H1 (cell line): ENCODE data around the gene ANKRD12. TPM values are rescaled to one million over a fixed set of nuclear protein-coding genes. Genes with fewer than 3 reads are reported as not detected.
"Not testable (repeated sequence)": the region's sequence is repeated elsewhere in the genome, so short reads cannot be mapped to it uniquely, and the experiment has no call there.

ENCODE experiments used
- CTCF ChIA-PET: fragments of 300-600 bp; sonication (Branson Sonifier 250); formaldehyde crosslinking; loops from one replicate; lab custom pipeline; 2021; ENCODE audit not compliant: partially characterized antibody; lab: Charles Lee
- POLR2A ChIA-PET: fragments of 300-600 bp; sonication (Branson Sonifier 250); formaldehyde crosslinking; loops from one replicate; lab custom pipeline; 2021; ENCODE audit warnings: inconsistent platforms; ENCODE audit not compliant: partially characterized antibody; lab: Charles Lee
- DNase-seq, 2 experiments: peaks; one replicate each; pipeline versions ENCODE4 v3.0.0 to v3.0.0-alpha.2; 2010 to 2022; ENCODE audit warnings: low spot score in 2 of 2, low read depth in 1 of 2, mixed read lengths in 1 of 2
- FAIRE-seq: peaks from 2 replicates; lab custom pipeline; 2011; peaks lifted over from hg19 to GRCh38; lab: Jason Lieb, UNC
- H2AFZ ChIP-seq: 2 replicates; pipeline ENCODE4 v1.8.1; 2012; ENCODE audit warnings: low read length, inconsistent platforms
- H2AK5ac ChIP-seq: 2 replicates; pipeline ENCODE4 v1.6.1; 2013; ENCODE audit warnings: low read depth, low read length
- H2BK120ac ChIP-seq: replicated peaks from 2 replicates; pipeline ENCODE3; 2013; ENCODE audit warnings: low read depth, low read length, inconsistent platforms
- H2BK12ac ChIP-seq: 2 replicates; pipeline ENCODE4 v1.6.1; 2013; ENCODE audit warnings: low read depth, low read length
- H2BK15ac ChIP-seq: 2 replicates; pipeline ENCODE4 v1.6.1; 2013; ENCODE audit warnings: low read length
- H2BK20ac ChIP-seq: 2 replicates; pipeline ENCODE4 v1.6.1; 2013; ENCODE audit warnings: low read length
- H2BK5ac ChIP-seq: 2 replicates; pipeline ENCODE4 v1.6.1; 2013; ENCODE audit warnings: low read depth, low read length
- H3K14ac ChIP-seq: 2 replicates; pipeline ENCODE4 v1.6.1; 2013; ENCODE audit warnings: inconsistent platforms; ENCODE audit not compliant: insufficient read length
- H3K18ac ChIP-seq: 2 replicates; pipeline ENCODE4 v1.6.1; 2013; ENCODE audit warnings: low read length; ENCODE audit errors: extremely low read depth
- H3K23ac ChIP-seq: 2 replicates; pipeline ENCODE4 v1.6.1; 2013; ENCODE audit warnings: inconsistent platforms; ENCODE audit not compliant: insufficient read length
- H3K23me2 ChIP-seq: 2 replicates; pipeline ENCODE4 v1.6.1; 2013; ENCODE audit warnings: low read depth, low read length
- H3K27ac ChIP-seq: 2 replicates; pipeline ENCODE4 v1.6.1; 2011; ENCODE audit warnings: low read depth, low read length, inconsistent platforms
- H3K27me3 ChIP-seq, 4 experiments: replicated peaks in 1 of 4; 1 replicate in 1 of 4; 2 replicates in 3 of 4; pipeline versions ENCODE4 v1.6.1 to v1.8.1; 2011 to 2013; ENCODE audit warnings: low read length in 3 of 4, mild to moderate bottlenecking in 3 of 4, inconsistent platforms in 2 of 4, mixed read lengths in 2 of 4, moderate library complexity in 1 of 4; ENCODE audit not compliant: control insufficient read depth in 3 of 4, insufficient read depth in 3 of 4; ENCODE audit errors: extremely low read depth in 1 of 4
- H3K36me3 ChIP-seq, 4 experiments: 2 replicates each; pipeline versions ENCODE4 v1.6.1 to v1.8.1; 2011 to 2013; ENCODE audit warnings: mild to moderate bottlenecking in 4 of 4, low read length in 3 of 4, moderate library complexity in 2 of 4, control low read depth in 1 of 4, inconsistent platforms in 1 of 4; ENCODE audit not compliant: insufficient read depth in 4 of 4, control insufficient read depth in 2 of 4
- H3K4ac ChIP-seq: replicated peaks from 2 replicates; pipeline ENCODE3; 2013; ENCODE audit warnings: low read length, low read depth, mixed read lengths, inconsistent platforms; ENCODE audit not compliant: insufficient read length
- H3K4me1 ChIP-seq, 4 experiments: replicated peaks in 1 of 4; 1 replicate in 1 of 4; 2 replicates in 3 of 4; pipeline versions ENCODE4 v1.6.1 to v1.8.1; 2011 to 2013; ENCODE audit warnings: low read length in 3 of 4, inconsistent platforms in 2 of 4, mixed read lengths in 1 of 4; ENCODE audit not compliant: insufficient read depth in 4 of 4, control insufficient read depth in 3 of 4
- H3K4me2 ChIP-seq, 2 experiments: 2 replicates each; pipeline versions ENCODE4 v1.6.1 to v1.8.1; 2011 to 2013; ENCODE audit warnings: low read depth in 2 of 2, low read length in 2 of 2, control low read depth in 1 of 2, inconsistent platforms in 1 of 2, mild to moderate bottlenecking in 1 of 2; ENCODE audit not compliant: insufficient read depth in 1 of 2
- H3K4me3 ChIP-seq, 4 experiments: fragments of 200-600, 300-600 bp in 1 of 4; sonication (generic), shearing (Covaris generic), sonication (Bioruptor Twin) in 1 of 4; 2 replicates each; pipeline versions ENCODE4 v1.5.1 to v1.8.1; 2011 to 2016; ENCODE audit warnings: low read length in 4 of 4, low read depth in 3 of 4, control low read depth in 2 of 4, inconsistent platforms in 2 of 4, mild to moderate bottlenecking in 2 of 4, mixed read lengths in 1 of 4, moderate library complexity in 1 of 4; ENCODE audit not compliant: insufficient read depth in 2 of 4; ENCODE audit errors: extremely low read depth in 1 of 4
- H3K56ac ChIP-seq: replicated peaks from 2 replicates; pipeline ENCODE3; 2013; ENCODE audit warnings: low read depth, mild to moderate bottlenecking, mixed read lengths, low read length, inconsistent platforms; ENCODE audit not compliant: insufficient read length
- H3K79me1 ChIP-seq: 2 replicates; pipeline ENCODE4 v1.6.1; 2013; ENCODE audit warnings: low read depth, low read length, control low read depth
- H3K79me2 ChIP-seq, 2 experiments: 2 replicates each; pipeline versions ENCODE4 v1.6.1 to v1.8.1; 2012 to 2013; ENCODE audit warnings: low read length in 2 of 2, mild to moderate bottlenecking in 2 of 2, inconsistent platforms in 1 of 2; ENCODE audit not compliant: insufficient read depth in 2 of 2, control insufficient read depth in 1 of 2
- H3K9ac ChIP-seq, 4 experiments: replicated peaks in 1 of 4; 1 replicate in 1 of 4; 2 replicates in 3 of 4; pipeline versions ENCODE4 v1.6.1 to v1.8.1; 2011 to 2013; ENCODE audit warnings: low read depth in 3 of 4, low read length in 3 of 4, control low read depth in 2 of 4, mild to moderate bottlenecking in 2 of 4, moderate library complexity in 2 of 4, inconsistent platforms in 1 of 4; ENCODE audit errors: extremely low read depth in 1 of 4
- H3K9me3 ChIP-seq, 2 experiments: 2 replicates each; pipeline versions ENCODE4 v1.6.1 to v1.8.1; 2012 to 2013; ENCODE audit warnings: mild to moderate bottlenecking in 2 of 2, moderate library complexity in 2 of 2, control low read depth in 1 of 2, inconsistent platforms in 1 of 2, low read depth in 1 of 2, low read length in 1 of 2, mixed read lengths in 1 of 2; ENCODE audit not compliant: insufficient read depth in 2 of 2
- H4K20me1 ChIP-seq, 2 experiments: replicated peaks in 1 of 2; 2 replicates each; pipeline versions ENCODE3 to v1.8.1; 2011 to 2013; ENCODE audit warnings: inconsistent platforms in 2 of 2, low read length in 2 of 2, mild to moderate bottlenecking in 1 of 2; ENCODE audit not compliant: insufficient read depth in 2 of 2, control insufficient read depth in 1 of 2
- H4K5ac ChIP-seq: 2 replicates; pipeline ENCODE4 v1.6.1; 2013; ENCODE audit warnings: low read length, low read depth, mixed read lengths, inconsistent platforms; ENCODE audit not compliant: insufficient read length
- H4K8ac ChIP-seq: 2 replicates; pipeline ENCODE4 v1.8.0; 2013; ENCODE audit warnings: mild to moderate bottlenecking, moderate library complexity, low read length, inconsistent platforms; ENCODE audit not compliant: insufficient read depth; ENCODE audit errors: extremely low read depth
- H4K91ac ChIP-seq: replicated peaks from 2 replicates; pipeline ENCODE3; 2013; ENCODE audit warnings: low read length, mixed read lengths, inconsistent platforms; ENCODE audit not compliant: insufficient read length
- WGBS, 2 experiments: shearing (Covaris generic) in 1 of 2; methylation state at CpG; one replicate each; pipeline versions ENCODE4 v1.1.6 to v1.1.7; 2013 to 2015; ENCODE audit warnings: low lambda C conversion rate in 2 of 2, mixed read lengths in 2 of 2, inconsistent platforms in 1 of 2, low coverage in 1 of 2, missing lambda C conversion rate in 1 of 2; ENCODE audit not compliant: insufficient replicate concordance in 2 of 2, insufficient coverage in 1 of 2, insufficient read length in 1 of 2; ENCODE audit errors: extremely low coverage in 1 of 2, missing lambda C conversion rate in 1 of 2; 5-methylcytosine and 5-hydroxymethylcytosine counted together
- polyA plus RNA-seq, 7 experiments: library from polyadenylated mRNA; depleted of rRNA in 3 of 7; stranded (reverse) in 5 of 7; unstranded in 2 of 7; fragments of >200 nt in 5 of 7; fragments of 200-250 nt in 2 of 7; gene quantifications; 1 replicate in 5 of 7; 2 replicates in 1 of 7; 4 replicates in 1 of 7; pipeline versions ENCODE4 v1.2.1 to v1.2.3, GENCODE V29; 2011 to 2013; ENCODE audit warnings: missing spikeins in 2 of 7, mixed read lengths in 2 of 7
- total RNA-seq: library from RNA; stranded (reverse); fragmentation: NEBNext Ultra II Directional; extraction: Animal tissue kit (Norgen Biotek cat#: 25700); gene quantifications from 2 replicates; pipeline ENCODE4 v1.2.1, GENCODE V29; 2021

Gene ANKRD12
- total and polyA plus RNA-seq, 2 of the 8 experiments (the other 6 are each of a cell fraction or from before 2014, with no cell fraction given), result 2.6 to 37.9 TPM

GRCh38 chr18:9169515-9169914 is 32.9 kb downstream of the ANKRD12 start:
- H4K8ac ChIP-seq, H4K91ac ChIP-seq, H3K4me1 ChIP-seq, H2BK20ac ChIP-seq, H4K5ac ChIP-seq, H3K9ac ChIP-seq, H3K4ac ChIP-seq, FAIRE-seq, H2AFZ ChIP-seq, H3K18ac ChIP-seq, H2BK5ac ChIP-seq, H3K56ac ChIP-seq, H3K14ac ChIP-seq, DNase-seq, H3K36me3 ChIP-seq, CTCF ChIA-PET, H3K4me3 ChIP-seq, H2AK5ac ChIP-seq, H3K9me3 ChIP-seq, H3K23me2 ChIP-seq, H2BK15ac ChIP-seq, H3K4me2 ChIP-seq, H3K27ac ChIP-seq, H2BK12ac ChIP-seq, H3K27me3 ChIP-seq, H3K23ac ChIP-seq, H2BK120ac ChIP-seq, H3K79me1 ChIP-seq, H4K20me1 ChIP-seq, POLR2A ChIA-PET: not testable (repeated sequence)
- peaks cover 0 to 42% of the 10 kb centered on the region in 2 experiments; a peak in 3 of 4 replicates for H3K79me2 ChIP-seq
- WGBS, 2 experiments, result 91% methylated on average over 3 of the region's 3 CpGs; no CpG with 5 or more reads in 1 of the 2 experiments

- H2AK5ac ChIP-seq, FAIRE-seq, H3K4ac ChIP-seq, H2AFZ ChIP-seq, H3K14ac ChIP-seq, H3K56ac ChIP-seq, H3K27me3 ChIP-seq, H3K79me1 ChIP-seq, H4K20me1 ChIP-seq, H2BK120ac ChIP-seq, H3K36me3 ChIP-seq, H4K5ac ChIP-seq, H3K23me2 ChIP-seq, H3K18ac ChIP-seq, H3K27ac ChIP-seq, H3K4me2 ChIP-seq, H3K4me1 ChIP-seq, H3K4me3 ChIP-seq, H3K23ac ChIP-seq, H4K91ac ChIP-seq, DNase-seq, H2BK12ac ChIP-seq, H3K9me3 ChIP-seq, H2BK15ac ChIP-seq, H2BK20ac ChIP-seq, H4K8ac ChIP-seq, POLR2A ChIA-PET, H2BK5ac ChIP-seq, H3K9ac ChIP-seq: not testable (repeated sequence)
- H3K79me2 ChIP-seq, result peaks cover 0 to 40% of the 10 kb centered on the region in 2 experiments; a peak in 3 of 4 replicates
- CTCF ChIA-PET, result interaction anchor here (0.5 kb wide), 1 partner anchor 1705 kb away, joined by 3 read pairs; no protein-coding TSS in a partner anchor
- 100% methylated on average over 2 of the region's 3 CpGs; no CpG with 5 or more reads in 1 of the 2 experiments for WGBS, 2 experiments
Observed at GRCh38 chr18:9171919-9172318, 35.3 kb downstream of the ANKRD12 start.
